HepG2 (cell line): Measurements from ENCODE around the gene SYS1. TPM values are rescaled to one million over a fixed set of nuclear protein-coding genes. Genes with fewer than 3 reads are reported as not detected.

ENCODE experiments used
- FLYWCH1 ChIP-seq: sonication (generic); formaldehyde crosslinking; IDR thresholded peaks from 2 replicates; pipeline ENCODE4 v1.8.1; 2023; ENCODE audit warnings: mild to moderate bottlenecking, missing genetic modification reagents
- HES4 ChIP-seq: sonication (generic); formaldehyde crosslinking; IDR thresholded peaks from 2 replicates; pipeline ENCODE4 v1.9.0; 2021; ENCODE audit warnings: mild to moderate bottlenecking, missing genetic modification reagents, borderline replicate concordance
- SOX13 ChIP-seq, 3 experiments: fragments of 450-650 bp in 1 of 3; sonication (generic) in 1 of 3; formaldehyde crosslinking in 1 of 3; IDR thresholded peaks in 2 of 3; conservative IDR thresholded peaks in 1 of 3; 2 replicates each; pipeline versions ENCODE4 v1.5.0 to v1.6.1; 2016 to 2020; ENCODE audit warnings: antibody characterized with exemption in 1 of 3, mild to moderate bottlenecking in 1 of 3, missing compliant biosample characterization in 1 of 3, missing genetic modification reagents in 1 of 3, moderate library complexity in 1 of 3
- USF2 ChIP-seq, 2 experiments: sonication (generic) in 1 of 2; formaldehyde crosslinking in 1 of 2; IDR thresholded peaks; 2 replicates each; pipeline versions ENCODE4 v1.5.1 to v1.6.1; 2011 to 2020; ENCODE audit warnings: borderline replicate concordance in 1 of 2, low read depth in 1 of 2, low read length in 1 of 2, mild to moderate bottlenecking in 1 of 2, missing genetic modification reagents in 1 of 2, moderate library complexity in 1 of 2
- ZBTB43 ChIP-seq: sonication (generic); formaldehyde crosslinking; conservative IDR thresholded peaks from 2 replicates; pipeline ENCODE4 v1.4.0; 2020; ENCODE audit warnings: missing genetic modification reagents
- ZNF281 ChIP-seq: sonication (generic); formaldehyde crosslinking; IDR thresholded peaks from 2 replicates; pipeline ENCODE4 v1.4.0; 2020; ENCODE audit warnings: missing genetic modification reagents, borderline replicate concordance
- ZNF646 ChIP-seq: sonication (generic); formaldehyde crosslinking; IDR thresholded peaks from 2 replicates; pipeline ENCODE4 v1.9.0; 2021; ENCODE audit warnings: mild to moderate bottlenecking, missing genetic modification reagents
- polyA plus RNA-seq, 8 experiments: library from polyadenylated mRNA; depleted of rRNA in 3 of 8; stranded (reverse) in 7 of 8; unstranded in 1 of 8; fragments of >200 nt; fragmentation: Illumina TruSeq in 4 of 8; extraction: Trizol in 4 of 8; gene quantifications; 2 replicates each; pipeline versions ENCODE4 v1.2.1 to v1.2.3, GENCODE V29; 2011 to 2016; ENCODE audit warnings: low read depth in 4 of 8, missing spikeins in 1 of 8, mixed read lengths in 1 of 8; ENCODE audit not compliant: insufficient read depth in 1 of 8
- total RNA-seq, 5 experiments: library from RNA; depleted of rRNA; stranded (reverse); fragments of >200 nt; fragmentation: Illumina TruSeq; extraction: Trizol; gene quantifications; 2 replicates each; pipeline ENCODE4 v1.2.3, GENCODE V29; 2016; ENCODE audit warnings: low read depth in 1 of 5
- TF ChIP-seq, protein P1 (sequence below): sonication (generic); formaldehyde crosslinking; IDR thresholded peaks from 2 replicates; pipeline ENCODE4 v1.8.0; 2023; ENCODE audit warnings: mild to moderate bottlenecking, missing genetic modification reagents
- TF ChIP-seq, protein P2 (sequence below): sonication (generic); formaldehyde crosslinking; conservative IDR thresholded peaks from 2 replicates; pipeline ENCODE4 v1.5.0; 2020; ENCODE audit warnings: missing genetic modification reagents

The SYS1 gene
- total and polyA plus RNA-seq, 2 of the 13 experiments (the other 11 are each of a cell fraction or from before 2014, with no cell fraction given) = 38.3 to 65.6 TPM

GRCh38 chr20:45359406-45360148, 3.4 kb upstream of the SYS1 start (continued):
- TF ChIP-seq ZNF646 (CRISPR knock-in tag) (0 out of 2 replicates have a peak, but pooled peaks have one; percentile 5), SOX13 (IDR thresholded peaks at IDR 0.05) (no peak), SOX13 (CRISPR knock-in tag; conservative IDR thresholded peaks at IDR 0.05 in 1 of 2, IDR thresholded peaks at IDR 0.05 in 1 of 2) (no peak; a peak in 1 of 4 replicates), ZNF281 (CRISPR knock-in tag) (no peak), HES4 (CRISPR knock-in tag) (no peak), USF2 (IDR thresholded peaks at IDR 0.05; ENCODE audit: low read depth, low read length) (no peak), USF2 (CRISPR knock-in tag; IDR thresholded peaks at IDR 0.05; ENCODE audit: borderline replicate concordance) (no peak), FLYWCH1 (CRISPR knock-in tag) (no peak), ZBTB43 (CRISPR knock-in tag) (0 out of 2 replicates have a peak, but pooled peaks have one; percentile 33)
- TF ChIP-seq, protein P1, sequence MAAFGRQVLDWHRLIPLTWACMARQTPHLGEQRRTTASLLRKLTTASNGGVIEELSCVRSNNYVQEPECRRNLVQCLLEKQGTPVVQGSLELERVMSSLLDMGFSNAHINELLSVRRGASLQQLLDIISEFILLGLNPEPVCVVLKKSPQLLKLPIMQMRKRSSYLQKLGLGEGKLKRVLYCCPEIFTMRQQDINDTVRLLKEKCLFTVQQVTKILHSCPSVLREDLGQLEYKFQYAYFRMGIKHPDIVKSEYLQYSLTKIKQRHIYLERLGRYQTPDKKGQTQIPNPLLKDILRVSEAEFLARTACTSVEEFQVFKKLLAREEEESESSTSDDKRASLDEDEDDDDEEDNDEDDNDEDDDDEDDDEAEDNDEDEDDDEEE = no peak
- TF ChIP-seq, protein P2, sequence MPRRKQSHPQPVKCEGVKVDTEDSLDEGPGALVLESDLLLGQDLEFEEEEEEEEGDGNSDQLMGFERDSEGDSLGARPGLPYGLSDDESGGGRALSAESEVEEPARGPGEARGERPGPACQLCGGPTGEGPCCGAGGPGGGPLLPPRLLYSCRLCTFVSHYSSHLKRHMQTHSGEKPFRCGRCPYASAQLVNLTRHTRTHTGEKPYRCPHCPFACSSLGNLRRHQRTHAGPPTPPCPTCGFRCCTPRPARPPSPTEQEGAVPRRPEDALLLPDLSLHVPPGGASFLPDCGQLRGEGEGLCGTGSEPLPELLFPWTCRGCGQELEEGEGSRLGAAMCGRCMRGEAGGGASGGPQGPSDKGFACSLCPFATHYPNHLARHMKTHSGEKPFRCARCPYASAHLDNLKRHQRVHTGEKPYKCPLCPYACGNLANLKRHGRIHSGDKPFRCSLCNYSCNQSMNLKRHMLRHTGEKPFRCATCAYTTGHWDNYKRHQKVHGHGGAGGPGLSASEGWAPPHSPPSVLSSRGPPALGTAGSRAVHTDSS (CRISPR knock-in tag) = no peak
